ENCODE measurements around the gene BLTP3A.

- TF ChIP-seq POLR2A (IDR thresholded peaks at IDR 0.05) (no peak), CTCF (IDR thresholded peaks at IDR 0.05) (no peak), EP300 (IDR thresholded peaks at IDR 0.05) (no peak)
These were observed 16.9 kb upstream of the BLTP3A start for GRCh38 chr6:34774967-34775366.

Measured in tibial nerve (tissue), 4 donors.